HG03045 (cell line): ENCODE data around the gene SPDEF.

Source experiments
- ATAC-seq: cut with Tn5 transposase; IDR thresholded peaks from one replicate; pipeline ENCODE4 v1.9.1; 2021; ENCODE audit warnings: mild to moderate bottlenecking, moderate library complexity; ENCODE audit not compliant: unreplicated experiment

Gene SPDEF

DNA sequence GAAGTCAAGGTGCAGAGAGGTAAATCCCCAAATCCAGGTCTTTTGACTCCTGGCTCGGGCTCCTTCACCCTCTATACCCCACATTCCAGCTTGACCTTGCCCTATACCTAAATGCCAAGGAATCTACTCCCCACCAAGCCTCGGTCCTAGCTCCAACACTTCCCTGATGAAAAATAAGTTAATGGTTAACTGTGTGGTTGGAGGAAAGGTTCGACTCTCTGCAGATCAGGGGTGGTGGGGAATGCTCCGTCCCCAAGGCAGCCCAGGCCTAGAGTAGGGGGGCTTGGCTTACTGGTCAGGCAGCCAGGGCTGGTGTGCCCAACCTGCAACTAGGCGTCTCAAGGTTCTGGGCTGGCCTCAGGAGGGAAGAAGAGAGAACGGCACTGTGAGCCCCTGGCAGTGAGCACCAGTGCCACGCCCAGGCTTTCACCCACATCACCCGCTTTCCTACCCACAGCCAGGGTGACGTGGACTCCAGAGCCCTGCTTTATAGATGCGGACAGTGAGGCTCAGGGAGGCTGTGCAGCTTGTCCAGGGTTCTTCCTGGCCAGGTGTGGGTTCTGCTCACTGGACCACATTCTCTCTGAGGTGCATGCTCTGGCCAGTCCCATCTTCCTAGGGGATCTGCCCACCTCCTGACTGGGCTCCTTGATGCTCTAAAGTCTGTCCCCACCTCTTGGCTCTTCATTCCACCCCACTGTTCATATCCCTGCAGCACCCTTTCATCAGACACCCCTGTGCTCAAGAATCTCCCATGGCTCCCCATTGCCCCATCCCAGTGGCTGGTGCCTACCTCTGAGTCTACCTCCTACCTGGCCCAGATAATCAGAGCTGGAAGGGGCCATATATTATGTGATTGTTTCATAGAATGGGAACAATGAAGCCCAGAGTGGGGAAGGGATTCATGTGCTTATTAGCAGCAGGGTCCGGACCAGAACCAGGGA lies 8.2 kb downstream of the SPDEF start:
- no peak for ATAC-seq

DNA sequence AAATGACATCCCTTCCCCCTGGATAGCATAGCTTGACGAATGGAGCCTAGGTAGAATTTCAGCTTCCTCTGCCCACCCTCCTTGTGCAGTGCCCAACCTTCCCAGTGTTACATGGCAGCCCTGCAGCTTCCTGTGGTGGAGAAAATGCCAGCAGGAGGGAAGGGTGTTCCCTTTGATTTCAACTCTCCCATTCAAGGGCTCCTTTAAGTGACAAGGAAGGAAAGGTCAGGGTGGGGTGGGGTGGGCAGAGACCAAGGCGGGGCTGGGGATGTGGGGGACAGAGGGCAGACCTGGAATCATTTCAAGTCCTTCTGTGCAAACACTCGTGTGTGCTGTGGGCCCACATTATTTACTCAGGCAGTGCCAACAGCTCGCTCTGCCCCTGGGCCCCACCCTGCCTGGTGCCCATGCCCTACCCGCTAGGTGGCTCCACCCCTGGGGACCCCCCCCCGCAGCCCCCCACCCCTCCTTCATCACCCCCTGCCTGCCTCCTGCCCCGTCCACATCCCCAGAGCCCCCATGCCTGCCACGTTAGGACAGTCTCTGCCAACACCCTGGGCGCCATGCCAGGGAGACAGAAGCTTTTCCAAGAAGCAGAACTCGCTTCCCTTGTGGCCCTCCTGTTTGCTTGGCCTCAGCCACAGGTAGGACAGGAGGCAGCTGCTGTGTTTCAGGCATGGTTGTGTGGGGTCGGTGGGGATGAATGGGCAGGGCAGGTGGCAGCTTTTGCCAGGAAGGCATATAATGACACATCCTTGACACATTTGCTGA lies 9.4 kb downstream of the SPDEF start:
- ATAC-seq, result no peak

DNA sequence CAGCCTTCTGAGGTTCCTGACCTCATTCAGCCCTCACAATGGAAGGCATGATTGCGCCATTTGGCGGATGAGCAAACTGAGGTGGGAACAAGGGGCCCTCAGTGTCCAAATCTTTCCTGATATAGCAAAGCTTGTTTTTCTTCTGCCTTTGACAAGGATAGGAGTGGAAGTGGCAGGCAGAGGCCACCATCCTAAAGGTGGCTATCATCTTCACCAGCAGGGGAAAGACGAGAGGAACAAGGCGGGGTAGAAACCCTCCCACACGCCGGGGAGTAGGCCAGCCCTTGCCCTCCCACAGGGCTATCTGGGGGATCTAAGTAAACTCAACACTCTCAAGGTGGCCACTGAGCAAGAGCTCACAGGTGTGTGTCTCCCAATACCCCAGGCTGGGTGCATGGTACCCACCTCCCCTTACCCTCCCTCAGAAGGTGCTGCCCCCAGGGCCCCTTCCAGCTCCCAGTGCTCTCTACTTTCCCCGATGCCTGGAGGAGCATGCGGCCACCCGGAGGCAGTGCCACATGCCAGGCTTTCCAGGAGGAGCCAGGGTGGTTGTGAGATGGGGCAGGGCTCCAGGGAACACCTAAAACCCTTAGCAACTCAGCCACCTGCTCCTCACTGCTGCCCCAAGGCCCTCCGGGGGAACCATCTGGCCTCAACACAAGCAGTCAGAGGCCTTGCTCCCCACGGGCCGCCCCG lies 11.2 kb downstream of the SPDEF start:
- ATAC-seq, result no peak

DNA sequence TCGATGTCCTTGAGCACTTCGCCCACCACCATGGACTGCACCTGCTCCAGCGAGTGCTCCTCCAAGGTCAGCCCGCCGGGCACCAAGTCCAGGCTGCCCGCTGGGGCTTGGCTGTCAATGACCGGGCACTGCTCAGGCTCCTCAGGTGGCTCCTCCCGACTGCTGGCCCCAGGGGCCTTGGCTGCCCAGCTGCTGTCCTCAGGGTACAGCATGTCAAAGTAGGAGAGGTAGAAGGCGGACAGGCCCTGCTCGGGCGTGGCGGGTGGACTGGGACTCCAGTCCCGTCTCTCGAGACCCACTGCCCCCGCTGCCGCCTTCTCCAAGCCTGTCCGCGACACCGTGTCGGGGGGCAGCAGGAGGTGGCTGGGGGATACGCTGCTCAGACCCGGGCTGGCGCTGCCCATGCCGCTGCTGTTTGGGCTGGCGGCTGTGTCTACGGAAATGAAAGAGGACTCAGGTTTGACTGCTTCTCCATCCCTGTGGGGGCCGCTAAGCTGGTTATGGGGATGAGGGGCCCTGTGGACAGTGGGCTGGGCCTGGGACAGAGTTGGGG lies 12.0 kb downstream of the SPDEF start:
- no peak for ATAC-seq

DNA sequence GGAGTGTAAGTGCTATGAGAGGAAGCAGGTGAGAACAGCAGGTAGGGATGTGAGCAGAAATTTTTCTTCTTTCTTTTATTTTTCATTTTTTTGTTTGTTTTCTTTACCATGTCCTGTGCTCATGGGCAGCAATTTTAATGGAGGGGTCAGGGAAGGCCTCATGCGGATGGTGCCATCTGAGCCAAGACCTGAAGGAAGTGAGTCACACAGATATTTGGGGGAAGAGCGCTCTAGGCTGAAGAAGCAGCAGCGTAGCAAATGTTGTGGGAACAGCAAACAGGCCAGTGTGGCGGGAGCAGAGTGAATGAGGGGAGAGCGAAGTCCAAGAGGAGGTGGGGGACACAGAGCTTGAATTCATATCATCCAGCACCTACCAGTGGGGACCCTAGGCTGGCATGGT lies 12.7 kb downstream of the SPDEF start:
- no peak for ATAC-seq

DNA sequence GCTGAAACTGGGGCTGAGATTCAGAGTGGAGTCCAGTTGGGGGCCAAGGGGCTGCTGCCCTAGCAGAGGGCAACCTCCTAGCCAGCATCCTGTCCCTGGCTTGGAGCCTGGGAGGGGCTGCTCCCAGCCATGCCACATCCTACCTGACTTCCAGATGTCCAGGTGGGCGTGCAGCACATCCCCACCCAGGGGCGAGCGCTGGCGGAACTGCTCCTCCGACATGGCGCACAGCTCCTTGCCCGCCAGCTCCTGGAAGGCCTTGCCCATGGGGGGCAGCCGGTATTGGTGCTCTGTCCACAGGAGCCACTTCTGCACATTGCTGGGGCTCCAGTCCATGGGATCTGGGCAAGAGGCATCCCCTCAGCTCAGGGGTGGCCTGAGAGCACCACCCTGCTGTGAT lies 15.3 kb downstream of the SPDEF start:
- no peak for ATAC-seq

DNA sequence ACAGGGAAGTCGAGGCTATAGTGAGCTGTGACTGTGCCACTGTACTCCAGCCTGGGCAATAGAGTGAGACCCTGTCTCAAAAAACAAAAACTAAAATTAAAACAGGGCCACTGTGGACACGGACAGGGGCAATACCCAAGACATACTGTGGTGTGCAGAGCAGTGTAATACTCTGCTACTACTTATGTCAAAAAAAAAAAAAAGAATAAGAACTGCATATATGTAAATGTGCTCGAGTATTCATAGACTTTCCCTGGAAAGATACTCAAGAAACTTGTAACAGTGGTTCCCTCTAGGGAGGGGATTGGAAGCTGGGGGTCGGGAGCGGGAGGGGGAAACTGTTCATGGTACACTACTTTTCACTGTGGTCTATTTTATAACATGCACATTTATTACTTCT lies 15.9 kb downstream of the SPDEF start:
- no peak for ATAC-seq

DNA sequence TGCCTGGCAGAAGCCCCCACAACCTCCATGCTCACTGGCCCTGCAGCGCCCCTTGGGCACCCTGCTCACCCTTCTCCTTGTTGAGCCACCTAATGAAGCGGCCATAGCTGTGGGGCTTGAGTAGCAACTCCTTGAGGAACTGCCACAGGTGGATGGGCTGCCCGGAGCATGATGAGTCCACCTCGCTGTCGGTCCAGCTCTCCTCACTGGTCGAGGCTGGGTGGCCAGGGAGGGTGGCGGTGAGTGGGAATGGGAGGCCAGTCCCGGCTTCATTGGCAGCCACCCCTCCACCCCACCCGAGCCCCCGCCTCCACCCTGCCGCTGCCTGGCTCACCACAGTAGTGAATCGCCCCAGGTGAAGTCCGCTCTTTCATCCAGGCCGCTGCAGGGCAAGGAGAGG lies 16.9 kb downstream of the SPDEF start:
- no peak for ATAC-seq

DNA sequence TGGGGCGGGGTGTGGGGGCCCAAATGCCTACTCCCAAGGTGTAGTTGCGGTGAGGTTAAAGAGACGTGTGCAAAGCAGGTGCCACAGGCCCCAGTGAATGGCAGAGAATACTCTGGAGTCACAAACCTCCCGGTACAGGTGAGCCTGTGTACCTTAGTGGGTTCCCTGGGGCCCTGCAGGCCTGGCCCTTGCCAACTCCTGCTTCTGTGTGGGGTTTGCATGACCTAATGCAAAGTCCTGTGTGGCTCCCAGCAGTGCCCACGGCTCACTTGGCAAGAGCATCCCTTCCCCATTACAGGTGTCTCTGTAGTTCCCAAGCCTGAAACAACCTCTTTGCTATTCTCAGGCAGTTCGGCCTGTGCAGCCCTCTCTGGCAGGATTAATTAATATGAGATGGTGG lies 17.5 kb downstream of the SPDEF start:
- no peak for ATAC-seq

DNA sequence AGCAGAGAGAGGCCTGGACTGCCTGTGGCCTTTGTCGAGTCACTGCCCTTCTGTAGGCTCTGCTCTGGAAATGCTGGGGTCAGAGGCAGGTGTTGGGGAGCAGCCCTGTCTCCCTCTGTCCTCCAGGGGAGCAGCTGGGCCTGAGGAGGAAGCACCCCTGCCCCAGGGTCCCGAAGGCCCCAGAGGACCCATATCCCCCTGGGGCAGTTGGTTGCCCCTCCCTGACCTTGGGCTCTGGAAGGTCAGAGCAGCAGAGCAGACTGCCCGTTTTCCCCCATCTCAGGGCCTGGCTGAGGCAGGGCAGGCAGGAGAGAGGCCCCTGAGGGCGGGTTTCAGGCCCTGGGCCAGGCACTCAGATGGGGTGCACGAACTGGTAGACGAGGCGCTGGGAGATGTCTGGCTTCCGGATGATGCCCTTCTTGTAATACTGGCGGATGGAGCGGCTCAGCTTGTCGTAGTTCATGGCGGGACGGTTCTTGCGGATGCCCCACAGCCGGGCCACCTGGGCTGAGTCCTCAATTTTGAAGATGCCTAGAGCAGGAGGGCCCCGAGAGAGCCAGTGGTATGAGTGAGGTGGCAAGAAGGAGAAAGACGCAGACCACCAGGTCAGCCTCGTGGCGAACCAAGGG lies 18.1 kb downstream of the SPDEF start:
- ATAC-seq, result no peak

DNA sequence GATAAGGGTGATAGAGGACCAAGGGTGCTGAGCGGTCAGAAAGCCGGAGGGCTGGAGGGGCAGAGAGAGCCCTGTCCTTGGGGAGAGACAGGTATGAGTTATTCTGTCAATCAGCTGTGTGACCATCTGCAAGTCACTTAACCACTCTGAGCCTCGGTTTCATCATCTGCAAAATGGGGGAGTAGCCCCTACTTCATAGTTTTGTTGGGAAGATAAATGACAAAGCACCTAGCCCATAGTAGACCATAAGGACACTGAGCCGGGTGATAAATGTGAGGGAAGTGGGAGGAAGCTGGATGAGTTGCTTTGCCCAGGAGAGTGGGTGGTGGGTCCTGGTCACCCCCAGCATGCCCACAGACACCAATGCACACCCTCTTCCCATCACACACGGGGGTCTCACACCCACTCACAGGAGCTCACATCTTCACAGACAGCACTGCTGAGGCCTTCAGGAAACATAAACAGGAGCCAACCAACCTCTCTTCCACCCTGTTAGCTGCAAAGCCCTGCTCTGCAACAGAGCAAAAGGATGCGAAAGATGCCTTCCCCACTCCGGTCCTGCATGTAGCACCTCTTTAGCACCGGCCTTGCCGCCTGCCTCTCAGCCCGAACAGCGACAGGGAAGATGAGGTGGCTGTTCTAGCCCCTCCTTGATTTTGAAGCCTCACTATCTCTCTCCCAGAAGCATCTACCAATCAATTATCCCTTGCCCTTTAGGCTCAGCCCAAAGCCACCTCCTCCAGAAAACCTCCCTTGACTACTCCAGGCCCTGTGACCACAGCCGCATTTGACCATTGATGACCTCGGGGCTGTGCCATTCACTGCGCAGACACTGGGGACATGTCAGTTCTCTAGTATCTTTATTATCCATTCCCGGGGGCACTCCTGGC lies 18.9 kb downstream of the SPDEF start:
- no peak for ATAC-seq

DNA sequence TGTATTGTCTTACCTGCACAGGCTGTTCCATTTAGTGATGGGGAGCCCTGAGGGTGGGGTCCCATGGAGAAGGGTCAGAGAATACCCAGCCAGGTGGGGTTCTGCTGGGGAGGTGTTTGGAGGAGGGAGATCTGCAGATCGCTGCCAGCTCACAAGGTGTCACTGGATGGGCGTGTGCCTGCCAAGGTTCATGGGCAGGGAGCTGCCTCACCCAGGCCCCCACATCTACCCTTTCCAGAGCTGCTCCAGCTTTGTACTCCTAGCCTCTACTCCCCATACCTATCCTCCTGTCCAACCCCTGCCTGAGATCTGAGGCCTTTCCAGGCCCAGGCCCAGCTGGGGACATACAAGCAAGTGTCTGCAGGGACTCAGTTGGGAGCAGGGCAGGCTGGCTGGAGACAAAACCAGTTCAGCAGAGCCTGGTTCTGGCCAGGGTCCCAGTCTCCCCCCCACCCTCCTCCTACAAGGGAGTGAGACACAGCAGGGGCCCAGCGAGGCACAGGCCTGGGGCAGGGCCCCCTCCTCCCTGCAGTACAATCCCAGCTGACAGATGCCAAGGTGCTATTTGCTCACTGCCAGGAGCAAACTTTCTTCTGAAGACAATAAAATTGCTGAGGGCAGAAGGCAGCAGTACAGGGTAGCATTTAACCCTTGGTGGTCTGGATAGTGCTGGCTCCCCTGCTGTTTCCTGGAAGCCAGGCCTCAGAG lies 19.7 kb downstream of the SPDEF start:
- ATAC-seq, result no peak

DNA sequence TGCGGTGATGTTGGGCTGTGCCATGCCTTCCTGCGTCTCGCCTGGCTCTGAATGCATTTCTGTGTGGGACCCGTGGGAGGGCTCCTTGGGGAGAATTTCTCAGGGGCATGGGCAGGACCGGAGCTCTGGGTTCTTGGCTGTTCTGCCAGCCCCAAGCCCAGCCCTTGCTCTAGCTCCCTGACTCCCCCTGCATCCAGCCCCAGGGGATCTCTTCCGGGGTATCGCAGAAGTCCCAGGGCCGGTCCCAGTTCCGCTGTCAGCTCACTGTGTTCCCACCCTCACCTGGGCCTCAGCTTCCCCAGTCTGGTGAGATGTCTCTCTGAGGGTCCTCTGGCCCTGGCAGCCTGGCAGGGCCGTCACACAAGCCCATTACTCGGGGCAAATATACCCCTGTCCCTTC lies 20.5 kb downstream of the SPDEF start:
- no peak for ATAC-seq

DNA sequence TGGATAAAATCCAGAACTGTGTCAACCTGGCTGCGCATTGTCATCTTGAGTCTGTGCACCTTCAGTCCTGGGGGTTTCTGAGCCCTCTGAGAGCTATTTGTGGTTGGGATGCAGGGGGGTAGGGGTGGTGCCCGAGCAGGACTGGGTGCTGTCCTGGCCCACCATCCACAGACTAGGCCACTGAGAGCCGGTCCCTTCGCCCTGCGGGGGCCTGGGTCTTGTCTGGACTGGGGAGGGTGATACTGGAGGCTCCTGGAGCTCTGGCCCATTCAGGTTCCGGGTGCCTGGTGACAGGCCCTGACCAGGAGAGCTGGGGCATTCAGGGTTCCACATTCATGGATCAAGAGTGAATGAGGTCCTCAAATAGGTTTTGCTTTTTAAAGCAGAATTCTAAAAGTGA lies 20.9 kb downstream of the SPDEF start:
- ATAC-seq, result no peak

DNA sequence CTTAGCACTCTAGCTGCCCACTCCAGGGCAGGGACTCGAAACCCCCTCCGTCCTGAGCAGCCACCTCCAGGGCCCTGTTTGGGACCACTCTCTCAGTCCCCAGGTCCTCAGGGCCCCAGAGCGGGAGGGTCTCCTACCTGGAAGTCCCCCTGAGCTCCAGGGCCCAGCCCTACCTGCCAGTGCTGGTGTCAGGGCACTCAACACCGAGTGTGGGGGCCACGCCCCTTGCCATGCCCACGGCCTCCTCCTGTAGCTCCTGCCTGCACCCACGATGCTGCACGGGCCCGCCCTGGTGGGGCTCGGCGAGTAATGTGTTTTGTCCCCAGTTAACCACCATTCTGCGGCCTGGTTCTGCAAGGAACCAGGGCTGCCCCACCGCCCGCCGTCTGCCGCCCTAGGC lies 21.5 kb downstream of the SPDEF start:
- ATAC-seq, result no peak

DNA sequence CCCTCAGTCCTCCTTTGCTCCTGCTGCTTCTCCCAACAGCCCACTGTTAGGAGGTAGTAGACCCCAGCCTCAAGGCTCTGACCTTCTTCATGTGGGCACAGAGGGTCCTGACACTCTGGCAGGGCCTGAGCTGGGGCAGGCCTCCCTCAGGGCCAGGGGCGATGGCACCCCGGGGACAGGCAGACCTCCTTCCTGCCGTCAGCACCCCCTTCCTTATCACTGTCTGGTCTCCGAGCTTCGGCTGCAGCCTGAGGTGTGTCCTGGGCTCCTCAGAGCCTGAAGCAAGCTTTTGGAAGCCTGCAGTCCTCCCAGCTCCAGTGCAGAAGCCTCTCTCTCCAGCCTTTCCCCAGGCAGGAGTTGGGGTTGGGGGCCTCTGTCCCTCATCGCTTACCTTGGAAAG lies 22.0 kb downstream of the SPDEF start:
- ATAC-seq, result no peak

DNA sequence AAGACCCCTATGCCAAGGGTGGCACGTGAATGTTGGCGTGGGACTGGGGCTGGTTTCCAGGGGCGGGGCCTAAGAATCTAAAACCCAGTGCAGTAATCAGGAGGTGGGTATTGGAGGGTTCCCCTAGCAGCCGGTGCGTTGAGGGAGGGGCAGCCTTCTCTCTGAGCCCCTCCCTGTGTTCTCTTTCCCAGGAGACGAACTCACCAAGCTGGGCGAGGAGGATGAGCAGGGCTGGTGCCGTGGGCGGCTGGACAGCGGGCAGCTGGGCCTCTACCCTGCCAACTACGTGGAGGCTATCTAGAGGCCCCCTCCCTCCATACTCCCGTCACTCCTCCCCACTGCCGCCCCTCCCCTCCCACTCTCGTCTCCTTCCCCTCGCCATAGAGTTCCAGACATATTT lies 23.9 kb downstream of the SPDEF start:
- ATAC-seq, result no peak

DNA sequence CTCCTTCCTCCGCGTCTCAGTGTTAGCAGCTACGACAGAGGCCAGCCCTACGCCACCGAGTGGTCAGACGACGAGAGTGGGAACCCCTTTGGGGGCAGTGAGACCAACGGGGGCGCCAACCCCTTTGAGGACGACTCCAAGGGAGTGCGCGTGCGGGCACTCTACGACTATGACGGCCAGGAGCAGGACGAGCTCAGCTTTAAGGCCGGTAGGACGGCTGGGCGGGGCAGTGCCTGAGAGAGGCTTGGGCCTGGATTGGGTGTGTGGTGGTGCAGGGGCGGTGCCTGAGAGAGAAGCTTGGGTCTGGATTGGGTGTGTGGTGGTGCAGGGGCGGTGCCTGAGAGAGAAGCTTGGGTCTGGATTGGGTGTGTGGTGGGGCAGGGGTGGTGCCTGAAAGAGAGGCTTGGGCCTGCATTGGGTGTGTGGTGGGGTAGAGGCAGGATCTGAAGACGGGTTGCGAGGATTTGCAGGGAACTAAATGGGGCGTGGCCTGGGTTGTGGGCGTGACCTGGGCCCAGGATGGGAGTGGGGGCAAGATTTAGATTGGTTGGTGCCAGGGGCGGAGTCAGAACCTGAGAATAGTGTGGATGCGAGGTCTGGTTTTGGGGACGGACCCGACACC lies 24.4 kb downstream of the SPDEF start:
- no peak for ATAC-seq
